IPS-18c (cell line): ENCODE measurements around the gene NT5DC2.

Experiments
- H3K4me3 ChIP-seq: 2 replicates; pipeline ENCODE4 v1.7.0; 2013; ENCODE audit warnings: low read depth, mild to moderate bottlenecking, low read length, moderate library complexity; ENCODE audit not compliant: insufficient read depth
- H3K9me3 ChIP-seq: one replicate; pipeline ENCODE4 v1.6.1; 2013; ENCODE audit warnings: mild to moderate bottlenecking, low read length, moderate library complexity; ENCODE audit not compliant: control insufficient read depth, insufficient read depth

The NT5DC2 gene

GRCh38 chr3:52541050-52541449 lies 7.4 kb upstream of the NT5DC2 start:
- H3K9me3 ChIP-seq, result no peaks in the 10 kb centered on the region
- no peak overlapping the region for H3K4me3 ChIP-seq

GRCh38 chr3:52539010-52539653 lies 5.5 kb upstream of the NT5DC2 start:
- Histone ChIP-seq H3K9me3 (no peaks in the 10 kb centered on the region), H3K4me3 (no peak overlapping the region)

DNA sequence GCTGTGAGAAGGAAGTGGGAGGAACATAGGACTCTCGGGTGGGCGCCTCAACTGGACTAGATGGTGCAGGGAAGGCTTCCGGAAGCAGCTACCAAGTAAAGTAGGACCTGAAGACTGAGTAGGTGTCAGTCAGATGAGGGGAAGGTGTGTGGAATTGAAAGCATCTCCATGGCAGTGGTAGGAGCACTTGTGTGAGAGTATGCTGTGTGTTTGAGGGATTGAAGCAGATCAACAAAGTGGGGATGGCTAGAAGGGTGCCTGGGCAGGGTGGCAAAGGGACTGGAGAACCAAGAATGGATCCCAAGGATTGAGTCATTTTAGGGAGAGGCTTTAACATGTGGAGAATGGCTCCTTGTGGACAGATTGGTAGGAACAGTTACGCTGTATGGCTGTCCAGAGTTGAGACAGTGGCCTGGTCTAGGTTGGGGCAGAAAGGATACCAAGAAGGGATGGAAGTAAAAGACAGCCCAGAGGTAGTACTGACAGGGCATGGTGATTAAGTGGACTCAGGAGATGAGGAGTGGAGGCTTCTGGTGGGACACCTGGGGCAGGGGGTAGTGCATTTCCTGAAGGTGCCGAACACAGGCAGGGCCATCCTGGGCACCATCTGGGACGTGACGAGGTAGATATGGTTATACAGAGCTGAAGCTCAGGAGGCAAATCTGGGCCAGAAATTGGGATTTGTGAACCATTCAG lies 4.2 kb upstream of the NT5DC2 start:
- Histone ChIP-seq H3K4me3 (peak overlapping the region; percentile 92), H3K9me3 (no peaks in the 10 kb centered on the region)

- Histone ChIP-seq H3K4me3 (peak overlapping the region; percentile 92), H3K9me3 (no peaks in the 10 kb centered on the region)
These were observed 3.5 kb upstream of the NT5DC2 start for GRCh38 chr3:52537165-52537620.

GRCh38 chr3:52536369-52537164 lies 2.9 kb upstream of the NT5DC2 start, which contains the start of gene UQCC5:
Gene UQCC5 (plus strand): TSS chr3:52536605. CDS start chr3:52536756, 151 bp downstream.
- H3K4me3 ChIP-seq, result peak within 1 kb of the TSS; percentile 92
- H3K9me3 ChIP-seq, result no peaks in the 10 kb centered on the region

DNA sequence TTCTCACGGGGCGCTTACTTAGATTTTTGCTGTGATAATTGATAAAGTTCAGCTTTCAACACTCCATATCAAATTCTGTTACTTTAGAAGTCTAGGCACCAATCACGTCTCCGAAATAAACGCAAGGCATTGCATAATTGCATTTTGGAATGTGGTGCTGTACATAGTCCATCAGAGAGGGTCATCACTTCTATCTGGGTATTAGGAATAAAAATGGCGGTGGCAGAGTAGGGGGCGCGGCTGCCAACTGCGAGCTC lies 2.4 kb upstream of the NT5DC2 start:
- no peak overlapping the region; the same call in 1 of the 2 replicates for H3K4me3 ChIP-seq
- H3K9me3 ChIP-seq, result no peaks in the 10 kb centered on the region

DNA sequence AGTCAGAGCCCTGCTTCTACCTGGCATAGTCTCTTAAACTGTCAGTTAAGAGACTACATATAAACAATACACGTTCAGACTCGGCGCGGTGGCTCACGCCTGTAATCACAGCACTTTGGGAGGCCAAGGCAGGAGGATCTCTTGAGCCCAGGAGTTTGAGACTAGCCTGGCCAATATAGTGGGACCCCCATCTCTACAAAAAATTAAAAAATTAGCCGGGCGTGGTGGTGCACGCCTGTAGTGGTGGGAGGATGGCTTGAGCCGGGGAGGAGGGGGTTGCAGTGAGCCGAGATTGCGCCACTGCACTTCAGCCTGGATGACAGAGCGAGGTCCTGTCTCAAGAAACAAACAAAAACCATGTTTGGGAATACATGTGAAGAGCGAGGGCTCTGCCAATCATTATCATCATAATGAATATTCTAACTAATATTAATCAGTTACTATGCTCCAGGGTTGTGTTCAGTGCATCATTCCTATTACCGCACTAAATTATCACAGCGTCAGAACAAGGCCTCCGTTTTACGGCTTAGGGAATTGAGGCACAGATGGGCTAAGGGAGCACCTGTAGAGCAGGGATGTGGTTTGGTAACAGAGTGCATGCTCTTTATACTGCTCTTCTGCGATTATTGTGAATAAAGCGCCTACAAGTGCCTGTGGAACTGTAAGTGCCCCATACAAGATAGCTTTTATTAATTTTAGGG lies 1.9 kb upstream of the NT5DC2 start:
- Histone ChIP-seq H3K4me3 (no peak overlapping the region; the same call in 1 of the 2 replicates), H3K9me3 (no peaks in the 10 kb centered on the region)

- Histone ChIP-seq H3K9me3 (no peaks in the 10 kb centered on the region), H3K4me3 (peak overlapping the region; percentile 76)
These were observed 875 bp upstream of the NT5DC2 start for GRCh38 chr3:52534281-52535183.

GRCh38 chr3:52532838-52533622 lies 627 bp downstream of the NT5DC2 start:
- peak overlapping the region; percentile 83 for H3K4me3 ChIP-seq
- H3K9me3 ChIP-seq, result no peaks in the 10 kb centered on the region

- H3K9me3 ChIP-seq, result no peaks in the 10 kb centered on the region
These were observed 1.2 kb downstream of the NT5DC2 start for GRCh38 chr3:52532517-52532837.

GRCh38 chr3:52531860-52532516 lies 1.7 kb downstream of the NT5DC2 start:
- Histone ChIP-seq H3K9me3 (no peaks in the 10 kb centered on the region), H3K4me3 (peak overlapping the region; percentile 83)

More at GRCh38 chr3:52532517-52532837, 1.2 kb downstream of the NT5DC2 start:
- peak overlapping the region; percentile 83 for H3K4me3 ChIP-seq

GRCh38 chr3:52530918-52531826 lies 2.5 kb downstream of the NT5DC2 start:
- peak overlapping the region; percentile 83; the same call in 1 of the 2 replicates for H3K4me3 ChIP-seq

DNA sequence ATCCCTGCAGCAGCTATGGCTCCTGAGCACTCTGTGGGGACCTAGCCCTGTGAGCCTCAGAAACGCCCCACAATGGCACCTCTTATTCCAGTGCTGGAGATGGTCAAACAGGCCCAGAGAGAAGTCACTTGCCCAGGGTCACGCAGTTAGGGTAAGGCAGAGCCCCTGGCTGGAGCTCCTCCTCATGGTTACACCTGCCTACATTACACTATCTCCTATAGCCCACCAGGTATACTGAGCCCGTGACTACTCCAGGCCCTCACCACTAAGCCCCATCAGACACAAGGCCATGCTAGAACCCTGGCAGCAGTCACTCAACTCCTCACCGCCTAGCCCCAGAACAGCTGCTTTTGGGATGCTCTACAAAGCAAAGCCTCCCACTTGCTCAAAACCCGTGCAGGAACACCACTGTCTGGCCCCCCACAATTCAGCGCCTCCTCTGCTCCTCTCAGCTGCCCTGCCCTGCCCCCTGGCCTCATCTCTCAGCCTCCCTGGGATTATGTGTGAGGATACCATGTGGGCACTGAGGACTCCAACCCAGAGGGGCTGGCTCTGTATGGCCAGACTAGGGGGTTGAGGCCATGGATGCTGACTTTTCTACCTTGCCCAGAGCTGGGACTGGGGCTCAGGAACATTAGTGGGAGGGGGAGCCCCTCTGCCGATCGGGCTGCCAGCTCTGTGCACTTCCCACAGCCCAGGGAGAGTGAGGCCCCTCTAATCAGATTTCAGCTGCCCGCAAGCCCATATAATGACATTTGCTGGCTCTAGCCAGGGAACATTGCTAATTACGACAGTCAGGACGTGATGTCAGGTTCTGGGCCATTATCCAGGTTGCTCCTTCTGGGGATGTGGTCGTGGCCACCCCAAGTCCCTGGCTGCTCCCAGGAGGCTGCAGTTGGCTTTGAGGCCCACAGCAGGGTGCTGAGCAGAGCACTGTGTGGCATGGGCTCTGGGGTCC lies 4.0 kb downstream of the NT5DC2 start:
- H3K9me3 ChIP-seq, result no peaks in the 10 kb centered on the region
- H3K4me3 ChIP-seq, result no peak overlapping the region

More at GRCh38 chr3:52530918-52531826, 2.5 kb downstream of the NT5DC2 start:
- H3K9me3 ChIP-seq, result no peaks in the 10 kb centered on the region
